ENCODE data around the gene GADD45B.
"Not testable (repeated sequence)": the region's sequence is repeated elsewhere in the genome, so short reads cannot be mapped to it uniquely, and the experiment has no call there.

Gene GADD45B

DNA sequence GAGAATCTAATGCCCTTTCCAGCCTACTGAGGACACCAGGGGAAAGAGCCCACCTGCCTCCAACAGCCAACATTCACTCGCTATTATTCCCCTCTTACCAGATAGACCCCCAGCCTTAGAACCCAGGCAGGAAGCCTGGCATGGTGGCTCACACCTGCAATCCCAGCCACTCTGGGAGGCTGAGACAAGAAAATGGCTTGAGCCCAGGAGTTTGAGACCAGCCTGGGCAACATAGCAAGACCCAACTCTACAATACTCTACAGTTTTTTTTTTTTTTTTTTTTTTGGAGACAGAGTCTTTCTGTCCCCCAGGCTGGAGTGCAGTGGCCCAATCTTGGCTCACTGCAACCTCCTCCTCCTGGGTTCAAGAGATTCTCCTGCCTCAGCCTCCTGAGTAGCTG, 15.7 kb upstream of the GADD45B start:
- DNase-seq (ENCODE audit: insufficient read length) (no peak), FAIRE-seq (no peak)
- TF ChIP-seq TAF1 (IDR thresholded peaks at IDR 0.05; ENCODE audit: borderline replicate concordance, low read depth, low read length) (no peak), POLR2A (IDR thresholded peaks at IDR 0.05; ENCODE audit: low read depth, low read length) (no peak), POLR2AphosphoS5 (IDR thresholded peaks at IDR 0.05; ENCODE audit: low read depth, low read length) (no peak)

DNA sequence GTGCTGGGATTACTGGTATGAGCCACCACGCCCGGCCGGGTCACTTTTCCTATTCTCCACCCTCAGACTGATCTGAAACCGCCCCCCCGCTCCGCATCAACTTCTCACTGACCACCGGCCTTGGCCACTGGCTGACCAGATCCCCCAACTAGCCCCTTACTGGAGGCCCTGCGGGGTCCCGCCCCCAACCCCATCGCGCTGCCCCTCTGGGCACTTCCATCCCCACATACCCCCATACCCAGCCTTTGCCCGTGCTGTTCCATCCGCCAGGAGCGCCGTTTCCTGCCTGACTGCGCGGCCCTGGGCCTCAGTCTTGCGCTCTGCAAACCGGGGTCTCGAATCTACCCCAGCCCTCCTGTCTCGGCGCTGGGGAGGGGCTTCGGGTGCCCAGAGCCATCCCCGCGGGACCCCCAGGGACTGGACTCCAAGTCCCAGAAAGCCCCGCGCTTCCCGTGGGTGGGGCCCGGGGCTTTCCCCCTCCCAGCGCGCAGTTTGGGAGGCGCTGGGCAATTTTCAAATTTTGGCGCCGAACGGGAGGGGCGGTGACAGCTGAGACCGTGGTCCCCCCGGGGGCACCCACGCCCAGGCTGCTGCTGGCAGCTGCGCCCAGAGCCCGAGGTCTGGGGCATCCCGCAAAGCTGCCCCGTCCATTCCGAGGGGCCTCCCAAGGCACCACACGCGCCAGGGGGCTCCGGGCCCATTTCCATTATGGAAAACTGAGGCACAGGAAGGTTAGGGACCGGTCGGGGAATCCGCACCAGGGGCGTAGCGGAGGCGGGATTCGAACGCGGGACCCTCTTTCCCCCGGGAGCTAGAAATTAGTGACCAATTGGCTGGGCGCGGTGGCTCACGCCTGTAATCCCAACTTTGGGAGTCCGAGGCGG, 13.9 kb upstream of the GADD45B start:
- FAIRE-seq = peak; percentile 89
- TF ChIP-seq TAF1 (IDR thresholded peaks at IDR 0.05; ENCODE audit: borderline replicate concordance, low read depth, low read length) (no peak), POLR2AphosphoS5 (IDR thresholded peaks at IDR 0.05; ENCODE audit: low read depth, low read length) (no peak), POLR2A (IDR thresholded peaks at IDR 0.05; ENCODE audit: low read depth, low read length) (no peak; the same call in 1 of the 2 replicates)
- DNase-seq (ENCODE audit: insufficient read length) = peak; percentile 90

DNA sequence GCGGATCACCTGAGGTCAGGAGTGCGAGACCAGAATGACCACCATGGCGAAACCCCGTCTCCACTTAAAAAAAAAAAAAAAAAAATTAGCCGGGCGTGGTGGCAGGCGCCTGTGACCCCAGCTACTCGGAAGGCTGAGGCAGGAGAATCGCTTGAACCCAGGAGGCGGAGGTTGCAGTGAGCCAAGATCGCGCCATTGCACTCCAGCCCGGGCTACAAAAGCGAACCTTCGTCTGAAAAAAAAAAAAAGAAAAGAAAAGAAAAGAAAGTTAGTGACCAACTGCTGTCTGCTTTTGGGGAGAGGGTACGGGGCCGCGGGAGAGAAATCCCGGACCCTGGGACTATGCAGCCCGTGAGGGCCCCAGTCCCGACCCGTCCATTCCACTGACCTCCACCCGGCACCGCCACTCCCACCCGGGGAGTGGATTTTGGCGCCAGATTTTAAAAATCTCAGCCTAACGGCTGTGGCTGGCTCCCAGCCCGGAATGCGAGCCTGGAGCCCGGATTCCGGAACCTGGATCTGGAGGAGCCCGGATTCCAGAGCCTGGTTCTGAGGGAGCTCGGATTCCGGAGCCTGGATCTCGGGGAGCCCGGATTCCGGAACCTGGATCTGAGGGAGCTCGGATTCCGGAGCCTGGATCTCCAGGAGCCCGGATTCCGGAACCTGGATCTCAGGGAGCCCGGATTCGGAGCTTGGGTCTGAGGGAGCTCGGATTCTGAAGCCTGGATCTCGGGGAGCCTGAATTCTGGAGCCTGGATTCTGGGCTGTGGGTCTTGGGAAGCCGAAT, 13.1 kb upstream of the GADD45B start:
- no peak for DNase-seq (ENCODE audit: insufficient read length)
- no peak for TF ChIP-seq TAF1 (IDR thresholded peaks at IDR 0.05; ENCODE audit: borderline replicate concordance, low read depth, low read length)
- TF ChIP-seq POLR2AphosphoS5 (IDR thresholded peaks at IDR 0.05; ENCODE audit: low read depth, low read length) = no peak
- TF ChIP-seq POLR2A (IDR thresholded peaks at IDR 0.05; ENCODE audit: low read depth, low read length) = no peak
- FAIRE-seq = no peak

DNA sequence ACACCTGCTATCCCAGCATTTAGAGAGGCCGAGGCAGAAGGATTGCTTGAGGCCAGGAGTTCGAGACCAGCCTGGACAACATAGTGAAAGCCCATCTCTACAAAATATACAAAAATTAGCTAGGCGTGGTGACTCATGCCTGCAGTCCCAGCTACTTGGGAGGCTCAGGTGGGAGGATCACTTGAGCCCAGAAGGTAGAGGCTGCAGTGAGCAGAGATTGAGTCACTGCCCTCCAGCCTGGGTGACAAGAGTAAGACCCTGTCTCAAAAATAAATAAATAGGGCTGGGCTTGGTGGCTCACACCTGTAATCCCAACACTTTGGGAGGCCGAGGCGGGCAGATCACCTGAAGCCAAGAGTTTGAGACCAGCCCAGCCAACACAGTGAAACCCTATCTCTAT, 12.2 kb upstream of the GADD45B start:
- not testable (repeated sequence) for FAIRE-seq; DNase-seq (ENCODE audit: insufficient read length)

DNA sequence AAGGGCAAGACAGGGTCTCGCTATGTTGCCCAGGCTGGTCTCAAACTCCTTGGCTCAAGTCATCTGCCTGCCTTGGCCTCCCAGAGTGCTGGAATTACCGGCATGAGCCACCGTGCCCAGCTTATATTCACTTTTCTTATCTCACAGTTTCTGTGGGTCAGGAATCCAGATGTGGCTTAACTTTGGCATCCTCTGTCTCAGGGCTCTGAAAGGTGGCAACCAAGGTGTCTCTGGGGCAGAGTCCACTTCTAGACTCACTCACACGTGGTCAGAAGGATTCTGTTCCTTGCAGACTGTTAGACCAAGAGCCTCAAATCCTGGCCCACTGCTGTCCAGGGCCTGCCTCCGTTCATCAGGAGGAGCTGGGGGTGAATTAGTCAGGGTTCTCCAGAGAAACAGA, 11.5 kb upstream of the GADD45B start:
- no peak for FAIRE-seq
- TF ChIP-seq POLR2AphosphoS5 (IDR thresholded peaks at IDR 0.05; ENCODE audit: low read depth, low read length) (no peak), POLR2A (IDR thresholded peaks at IDR 0.05; ENCODE audit: low read depth, low read length) (no peak)
- no peak for DNase-seq (ENCODE audit: insufficient read length)

DNA sequence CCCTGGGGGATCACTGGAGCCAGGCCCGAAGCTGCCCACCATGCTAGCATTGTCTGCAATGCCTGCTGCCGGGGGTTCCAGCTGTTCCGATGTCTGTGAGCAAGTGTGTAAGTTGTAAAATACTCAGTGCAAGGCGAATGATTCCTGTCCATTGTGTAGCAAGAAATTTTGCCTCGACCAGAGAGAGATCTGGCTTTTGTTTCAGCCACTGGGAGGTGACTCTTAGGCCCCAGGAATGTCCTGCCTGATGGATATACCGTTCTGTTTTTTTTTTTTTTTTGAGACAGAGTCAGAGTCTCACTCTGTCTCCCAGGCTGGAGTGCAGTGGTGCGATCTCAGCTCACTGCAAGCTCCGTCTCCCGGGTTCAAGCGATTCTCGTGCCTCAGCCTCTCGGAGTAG, 7.3 kb upstream of the GADD45B start:
- FAIRE-seq (no peak), DNase-seq (ENCODE audit: insufficient read length) (no peak)
- TF ChIP-seq POLR2AphosphoS5 (IDR thresholded peaks at IDR 0.05; ENCODE audit: low read depth, low read length) = no peak
- TF ChIP-seq TAF1 (IDR thresholded peaks at IDR 0.05; ENCODE audit: borderline replicate concordance, low read depth, low read length) = no peak
- TF ChIP-seq POLR2A (IDR thresholded peaks at IDR 0.05; ENCODE audit: low read depth, low read length) = no peak

DNA sequence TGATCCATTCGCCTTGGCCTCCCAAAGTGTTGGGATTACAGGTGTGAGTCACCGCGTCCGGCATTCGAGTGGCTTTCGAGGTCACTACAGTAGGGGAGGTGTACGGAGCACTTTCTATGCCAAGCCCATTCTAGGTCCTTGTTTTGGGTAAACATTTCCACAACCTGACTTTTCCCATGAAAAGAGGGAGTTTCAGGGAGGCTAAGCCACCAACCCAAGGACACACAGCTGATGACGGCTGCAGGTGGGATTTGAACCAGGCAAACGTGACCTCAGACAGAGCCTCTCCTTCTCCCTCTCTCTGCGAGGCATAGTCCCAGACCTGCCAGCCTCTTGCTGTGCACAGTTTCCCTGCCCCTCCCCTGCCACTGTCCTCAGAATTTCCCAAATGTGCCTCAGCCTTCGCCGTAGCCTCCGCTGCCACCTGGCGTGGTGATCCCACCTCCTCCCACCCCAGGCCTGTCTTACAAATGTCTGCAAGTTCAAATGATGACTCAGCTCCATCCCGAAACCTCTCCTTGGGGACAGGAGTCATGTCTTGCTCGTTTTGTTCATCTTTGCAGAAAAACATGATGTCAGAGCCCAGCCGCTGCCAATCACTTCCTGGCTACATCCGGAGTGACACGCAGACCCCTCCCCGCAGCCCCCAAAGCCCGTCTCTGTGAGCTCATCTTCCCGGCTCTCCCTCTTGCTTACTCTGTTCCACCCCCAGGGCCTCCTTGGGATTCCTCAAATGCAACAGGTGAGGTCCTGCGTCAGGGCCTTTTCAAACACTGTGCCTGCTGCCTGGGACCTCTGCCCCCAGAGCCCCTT, 6.6 kb upstream of the GADD45B start:
- FAIRE-seq (peak; percentile 76), DNase-seq (ENCODE audit: insufficient read length) (no peak)
- TF ChIP-seq TAF1 (IDR thresholded peaks at IDR 0.05; ENCODE audit: borderline replicate concordance, low read depth, low read length) (no peak), POLR2AphosphoS5 (IDR thresholded peaks at IDR 0.05; ENCODE audit: low read depth, low read length) (no peak), POLR2A (IDR thresholded peaks at IDR 0.05; ENCODE audit: low read depth, low read length) (no peak)

DNA sequence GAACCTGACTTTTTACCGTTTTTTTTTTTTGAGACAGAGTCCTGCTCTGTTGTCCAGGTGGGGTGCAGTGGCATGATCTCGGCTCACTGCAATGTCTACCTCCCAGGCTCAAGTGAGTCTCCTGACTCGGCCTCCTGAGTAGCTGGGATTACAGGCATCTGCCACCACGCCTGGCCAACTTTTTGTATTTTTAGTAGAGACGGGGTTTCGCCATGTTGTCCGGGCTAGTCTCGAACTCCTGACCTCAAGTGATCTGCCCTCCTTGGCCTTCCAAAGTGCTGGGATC, 6.1 kb upstream of the GADD45B start:
- not testable (repeated sequence) for DNase-seq (ENCODE audit: insufficient read length); FAIRE-seq

DNA sequence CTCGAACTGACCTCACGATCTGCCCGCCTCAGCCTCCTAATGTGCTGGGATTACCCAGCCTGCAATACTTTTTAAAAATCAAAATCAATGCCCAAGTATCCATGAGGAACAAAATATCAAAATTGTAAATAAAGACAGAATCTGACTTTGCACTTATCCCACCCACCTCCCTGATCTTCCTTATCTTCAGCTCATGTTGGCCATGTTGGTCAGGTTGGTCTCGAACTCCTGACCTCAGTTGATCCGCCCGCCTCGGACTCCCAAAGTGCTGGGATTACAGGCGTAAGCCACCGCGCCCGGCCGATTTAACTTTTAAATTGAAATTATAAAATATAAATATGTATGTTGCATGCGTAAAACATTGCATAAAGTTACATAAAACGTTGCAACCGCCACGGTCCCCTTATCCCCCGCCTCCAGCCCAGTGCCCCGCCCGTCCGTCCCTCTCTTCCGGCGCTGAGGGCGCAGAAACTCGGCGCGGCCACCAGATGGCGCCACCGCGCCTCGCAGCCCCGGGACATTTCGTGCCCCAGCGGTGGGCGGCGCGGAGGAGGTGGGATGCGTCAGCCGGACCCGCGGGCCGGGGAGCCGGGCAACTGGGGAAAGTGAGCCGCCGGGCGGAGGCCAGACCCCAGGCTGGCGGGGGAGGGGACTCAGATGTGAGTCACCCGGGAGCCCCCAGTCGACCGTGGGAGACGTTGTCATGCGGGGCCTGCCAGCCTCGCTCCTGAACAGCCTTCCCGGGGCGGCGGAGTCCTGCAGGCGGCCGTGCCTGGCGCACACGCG, 1.5 kb upstream of the GADD45B start:
- no peak for TF ChIP-seq TAF1 (IDR thresholded peaks at IDR 0.05; ENCODE audit: borderline replicate concordance, low read depth, low read length)
- TF ChIP-seq POLR2AphosphoS5 (IDR thresholded peaks at IDR 0.05; ENCODE audit: low read depth, low read length) = no peak
- TF ChIP-seq POLR2A (IDR thresholded peaks at IDR 0.05; ENCODE audit: low read depth, low read length) = no peak

DNA sequence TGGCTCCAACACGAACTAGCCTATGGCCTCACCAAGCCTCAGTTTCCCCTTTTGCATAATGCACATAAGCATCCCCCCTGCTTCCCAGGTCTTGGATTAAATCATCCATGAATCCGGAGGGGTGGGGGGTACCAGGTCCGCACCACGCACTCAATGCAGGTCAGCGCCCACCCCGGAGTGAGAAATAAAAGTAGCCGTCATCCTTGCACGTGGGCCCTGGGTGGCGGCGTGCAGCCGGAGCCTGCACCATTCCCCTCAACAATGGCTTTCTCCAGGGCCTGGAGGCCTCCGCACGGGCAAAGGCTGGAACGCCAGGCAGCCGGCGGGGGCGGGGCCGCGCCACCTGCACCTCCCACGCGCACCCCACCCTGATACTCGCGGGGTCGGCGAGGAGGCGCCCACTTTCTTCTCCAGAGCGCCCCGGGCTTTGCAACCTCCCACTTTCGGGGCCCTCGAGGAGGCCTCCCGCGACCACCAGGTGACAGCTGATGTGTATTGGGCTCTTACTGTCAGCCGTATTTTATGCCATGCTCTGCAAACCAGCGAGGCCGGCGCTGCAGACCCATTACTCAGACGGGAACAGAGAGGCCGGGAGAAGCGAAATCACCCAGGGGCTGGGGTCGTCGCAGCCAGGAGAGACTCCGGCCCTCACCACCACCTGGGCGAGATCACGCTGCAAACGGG, 767 bp upstream of the GADD45B start:
- TF ChIP-seq TAF1 (IDR thresholded peaks at IDR 0.05; ENCODE audit: borderline replicate concordance, low read depth, low read length) (0 out of 2 replicates have a peak, but pooled peaks have one; percentile 30), POLR2AphosphoS5 (IDR thresholded peaks at IDR 0.05; ENCODE audit: low read depth, low read length) (no peak)
- DNase-seq (ENCODE audit: insufficient read length) (no peak), FAIRE-seq (peak; percentile 46)

More for the DNA sequence above, 1.5 kb upstream of the GADD45B start:
- peak; percentile 86 for DNase-seq (ENCODE audit: insufficient read length)
- FAIRE-seq = peak; percentile 91

Data from GM12892 (cell line).